ENCODE results near the gene UVRAG.

UVRAG gene

GRCh38 chr11:76176463-76176862, 361.5 kb downstream of the UVRAG start:
- TF ChIP-seq CTCF (IDR thresholded peaks at IDR 0.05; ENCODE audit: low read depth, low read length, missing control alignments): no peak
- in situ Hi-C loops (cut with HindIII; ENCODE audit: low sequenced_read_pairs): no loop called here
- no peak for DNase-seq (ENCODE audit: low read depth)
- H3K4me3 ChIP-seq (ENCODE audit: low read depth, low read length): no peak overlapping the region

GRCh38 chr11:76177250-76177686, 362.3 kb downstream of the UVRAG start:
- in situ Hi-C loops (cut with HindIII; ENCODE audit: low sequenced_read_pairs): no loop called here
- no peak for DNase-seq (ENCODE audit: low read depth)
- H3K4me3 ChIP-seq (ENCODE audit: low read depth, low read length): no peak overlapping the region
- no peak for TF ChIP-seq CTCF (IDR thresholded peaks at IDR 0.05; ENCODE audit: low read depth, low read length, missing control alignments)

GRCh38 chr11:76179147-76179546, 364.1 kb downstream of the UVRAG start:
- no peak for TF ChIP-seq CTCF (IDR thresholded peaks at IDR 0.05; ENCODE audit: low read depth, low read length, missing control alignments)
- DNase-seq (ENCODE audit: low read depth): no peak
- no peak overlapping the region for H3K4me3 ChIP-seq (ENCODE audit: low read depth, low read length)
- in situ Hi-C loops (cut with HindIII; ENCODE audit: low sequenced_read_pairs): no loop called here

GRCh38 chr11:76181371-76181770, 366.4 kb downstream of the UVRAG start:
- DNase-seq (ENCODE audit: low read depth): no peak
- no peak overlapping the region for H3K4me3 ChIP-seq (ENCODE audit: low read depth, low read length)
- in situ Hi-C loops (cut with HindIII; ENCODE audit: low sequenced_read_pairs): no loop called here
- TF ChIP-seq CTCF (IDR thresholded peaks at IDR 0.05; ENCODE audit: low read depth, low read length, missing control alignments): no peak

GRCh38 chr11:76184551-76184993, 369.6 kb downstream of the UVRAG start:
- in situ Hi-C loops (cut with HindIII; ENCODE audit: low sequenced_read_pairs): no loop called here
- DNase-seq (ENCODE audit: low read depth): no peak
- no peak overlapping the region for H3K4me3 ChIP-seq (ENCODE audit: low read depth, low read length)

GRCh38 chr11:76185511-76185910, 370.5 kb downstream of the UVRAG start:
- in situ Hi-C loops (cut with HindIII; ENCODE audit: low sequenced_read_pairs): no loop called here
- H3K4me3 ChIP-seq (ENCODE audit: low read depth, low read length): no peak overlapping the region
- TF ChIP-seq CTCF (IDR thresholded peaks at IDR 0.05; ENCODE audit: low read depth, low read length, missing control alignments): no peak
- no peak for DNase-seq (ENCODE audit: low read depth)

More at GRCh38 chr11:76184551-76184993, 369.6 kb downstream of the UVRAG start:
- no peak for TF ChIP-seq CTCF (IDR thresholded peaks at IDR 0.05; ENCODE audit: low read depth, low read length, missing control alignments)
